GM21576 (cell line): ENCODE results near the gene SAMD5.

Source experiments
- ATAC-seq: cut with Tn5 transposase; IDR thresholded peaks from one replicate; pipeline ENCODE4 v1.9.1; 2021; ENCODE audit warnings: mild to moderate bottlenecking, moderate library complexity; ENCODE audit not compliant: unreplicated experiment

The SAMD5 gene

GRCh38 chr6:147564556-147564955 is 56.1 kb downstream of the SAMD5 start:
- ATAC-seq = no peak

GRCh38 chr6:147566244-147566898 is 57.9 kb downstream of the SAMD5 start:
- ATAC-seq = no peak

GRCh38 chr6:147567141-147567805 is 58.8 kb downstream of the SAMD5 start:
- ATAC-seq = no peak

DNA sequence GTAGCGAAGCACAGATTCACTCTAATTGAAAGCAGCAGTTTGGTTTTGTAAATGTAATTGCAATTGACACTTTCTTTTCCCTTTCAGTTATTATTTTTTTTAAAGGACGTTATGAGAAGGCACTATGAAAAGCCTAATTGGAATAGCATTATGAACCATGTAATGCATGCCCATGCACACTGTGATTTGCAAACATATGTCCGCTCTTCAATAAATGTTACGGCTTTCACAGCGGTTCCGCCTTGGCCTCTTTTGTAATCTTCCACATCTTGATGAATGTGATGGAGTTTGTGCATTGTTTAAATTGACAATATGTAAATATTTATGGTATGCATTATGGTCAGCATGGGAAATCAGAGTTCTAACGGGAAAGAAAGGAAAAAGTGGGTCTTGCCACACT is 61.3 kb downstream of the SAMD5 start:
- no peak for ATAC-seq

- ATAC-seq = no peak
Measured at GRCh38 chr6:147570681-147571080, 62.2 kb downstream of the SAMD5 start.

DNA sequence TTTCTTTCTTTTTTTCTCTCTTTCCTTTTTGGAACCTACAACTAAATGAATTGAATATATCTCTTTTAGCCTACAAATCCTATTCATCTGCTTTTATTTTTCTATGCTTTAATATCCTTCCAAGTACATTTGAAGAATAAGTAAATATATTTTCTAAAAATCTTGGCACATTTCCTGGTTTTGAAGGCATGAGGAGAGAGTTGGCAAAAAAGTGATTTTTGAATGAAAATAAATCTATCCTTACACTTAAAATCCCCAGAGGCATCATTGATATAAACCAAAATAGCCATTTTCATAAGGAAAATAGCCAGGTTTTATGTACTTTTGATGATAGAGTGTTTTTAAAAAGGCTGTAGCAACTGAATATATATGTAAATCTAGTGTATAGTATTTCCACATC is 69.0 kb downstream of the SAMD5 start:
- no peak for ATAC-seq

DNA sequence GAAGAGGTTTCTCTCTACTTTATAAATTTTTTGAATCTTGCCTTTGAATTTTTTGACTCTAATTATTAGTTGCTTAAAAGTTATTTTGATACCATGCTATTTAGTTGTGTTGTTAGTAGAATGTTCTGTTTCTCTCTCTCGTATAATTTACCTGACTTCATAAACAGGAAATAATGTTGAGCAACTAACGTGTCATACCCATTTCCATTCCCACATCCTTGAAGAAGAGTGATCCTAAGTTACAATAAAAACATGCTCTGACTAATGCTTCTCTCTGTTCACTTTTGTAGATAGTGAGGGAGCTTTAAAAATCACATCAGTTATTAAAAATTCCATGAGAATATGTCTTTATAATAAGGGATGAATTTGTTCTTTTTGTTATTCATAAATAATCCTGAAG is 69.7 kb downstream of the SAMD5 start:
- ATAC-seq = no peak

DNA sequence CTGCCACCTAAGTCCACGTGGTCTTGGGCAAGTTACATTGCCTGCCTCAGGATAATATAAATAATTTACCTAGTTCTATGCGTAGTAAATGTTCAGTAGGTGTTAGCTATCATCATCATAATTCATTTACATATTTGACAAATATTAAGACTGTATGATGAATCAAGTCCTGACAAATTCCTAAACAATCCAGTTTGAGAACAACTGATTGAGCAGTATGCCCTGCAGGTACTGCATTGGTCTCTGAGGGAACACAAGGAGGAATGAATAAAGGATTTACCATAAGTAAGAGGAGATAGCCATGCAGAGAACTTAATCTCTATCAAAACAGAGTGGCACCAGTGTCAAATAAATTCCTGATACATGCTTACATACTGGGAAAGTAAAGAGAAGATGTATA is 70.4 kb downstream of the SAMD5 start:
- ATAC-seq = no peak

DNA sequence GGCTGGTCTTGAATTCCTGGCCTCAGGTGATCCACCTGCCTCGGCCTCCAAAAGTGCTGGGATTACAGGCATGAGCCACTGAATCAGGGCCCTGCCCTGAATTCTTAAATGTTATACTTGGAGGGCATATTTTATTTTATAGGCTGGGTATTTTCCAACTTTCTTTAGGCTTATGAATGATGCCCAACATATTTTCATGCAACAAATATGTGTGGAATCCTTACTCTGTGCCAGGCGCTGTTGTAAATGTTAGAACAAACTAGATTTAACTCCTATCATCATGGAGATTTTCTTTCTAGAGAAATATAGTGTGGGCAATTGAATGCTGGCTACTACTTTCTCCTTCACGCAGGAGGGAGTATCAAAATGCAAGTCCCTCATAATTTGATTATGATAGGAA is 71.2 kb downstream of the SAMD5 start:
- no peak for ATAC-seq

GRCh38 chr6:147582991-147583390 is 74.5 kb downstream of the SAMD5 start:
- no peak for ATAC-seq

- ATAC-seq = no peak
Measured at GRCh38 chr6:147585256-147585655, 76.8 kb downstream of the SAMD5 start.

- no peak for ATAC-seq
Measured at GRCh38 chr6:147586044-147586443, 77.6 kb downstream of the SAMD5 start.

GRCh38 chr6:147587907-147588306 is 79.4 kb downstream of the SAMD5 start:
- ATAC-seq = no peak

- ATAC-seq = no peak
Measured at GRCh38 chr6:147588469-147588868, 80.0 kb downstream of the SAMD5 start.

- ATAC-seq = no peak
Measured at GRCh38 chr6:147589739-147590250, 81.3 kb downstream of the SAMD5 start.

DNA sequence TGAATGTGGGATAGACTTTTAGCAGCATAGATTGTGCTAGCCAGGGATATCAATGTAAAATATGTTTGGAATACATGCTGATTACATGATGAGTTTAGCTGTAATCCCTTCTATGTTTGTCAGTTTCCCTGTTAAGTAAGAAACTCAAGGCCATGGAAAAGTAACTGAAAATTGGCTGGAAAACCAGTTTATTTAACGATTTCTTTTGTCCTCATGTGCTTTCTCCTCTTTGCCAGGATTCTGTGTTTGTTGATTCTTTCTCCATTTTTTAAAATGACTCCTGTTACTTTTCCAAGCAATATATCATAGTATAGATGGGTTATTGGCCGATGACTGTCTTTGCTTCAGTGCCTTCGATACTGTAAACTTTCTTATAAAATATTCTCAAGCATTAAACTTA is 87.5 kb downstream of the SAMD5 start:
- ATAC-seq = no peak

GRCh38 chr6:147603392-147604081 is 95.0 kb downstream of the SAMD5 start:
- no peak for ATAC-seq

GRCh38 chr6:147604373-147604772 is 95.9 kb downstream of the SAMD5 start:
- ATAC-seq = no peak

DNA sequence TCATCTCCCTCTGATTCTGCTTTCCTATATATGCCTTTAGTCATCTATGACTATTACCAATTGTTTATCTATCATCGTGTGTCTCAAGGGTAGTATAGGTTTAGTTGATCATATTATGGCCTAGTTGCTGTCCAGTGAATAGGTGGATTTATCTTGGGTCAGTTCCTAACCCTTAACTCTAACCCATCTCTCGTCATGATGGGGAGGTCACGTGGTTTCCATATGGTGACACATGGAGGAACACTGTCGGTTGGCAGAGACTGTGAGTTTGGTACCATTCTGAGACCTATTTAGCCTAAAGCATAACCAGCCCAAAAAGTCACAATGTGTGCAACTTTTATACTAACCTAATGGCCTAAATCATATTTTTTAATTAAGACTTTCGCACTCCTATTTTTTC is 103.5 kb downstream of the SAMD5 start:
- no peak for ATAC-seq

DNA sequence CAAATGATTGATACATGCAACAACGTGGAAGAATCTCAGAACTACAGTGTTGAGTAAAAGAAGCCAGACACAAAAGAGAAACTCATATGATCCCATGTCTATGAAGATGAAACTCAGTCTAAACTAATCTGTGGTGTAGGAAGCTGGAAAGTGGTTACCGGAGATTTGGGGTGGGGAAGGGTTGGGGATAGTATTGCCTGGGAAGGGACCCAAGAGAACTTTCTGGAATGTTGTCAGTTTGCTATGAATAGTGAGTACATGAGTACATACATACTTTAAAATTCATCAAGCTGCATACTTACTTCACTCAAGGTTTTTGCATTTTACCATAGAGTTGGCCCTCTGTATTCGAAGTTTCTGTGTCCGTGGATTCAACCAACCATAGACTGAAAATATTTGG is 106.0 kb downstream of the SAMD5 start:
- no peak for ATAC-seq

- ATAC-seq = no peak
Measured at GRCh38 chr6:147615659-147616456, 107.4 kb downstream of the SAMD5 start.
